Keratinocyte (primary cell): ENCODE data around the gene PDE1A. TPM values are rescaled to one million over a fixed set of nuclear protein-coding genes. Genes with fewer than 3 reads are reported as not detected.

Source experiments
- DNase-seq: peaks from one replicate; pipeline ENCODE4 v3.0.0-alpha.2; 2011; ENCODE audit warnings: low read depth, missing footprints, low spot score
- FAIRE-seq: peaks from 2 replicates; lab custom pipeline; 2011; peaks lifted over from hg19 to GRCh38; lab: Jason Lieb, UNC
- H2AFZ ChIP-seq: 2 replicates; pipeline ENCODE4 v1.6.0; 2012; ENCODE audit warnings: low read length, control low read depth, inconsistent platforms; ENCODE audit not compliant: control insufficient read depth
- H3K27ac ChIP-seq: 2 replicates; pipeline ENCODE4 v1.5.1; 2011; ENCODE audit warnings: low read length; ENCODE audit not compliant: control insufficient read depth, insufficient read depth
- H3K27me3 ChIP-seq: 3 replicates; pipeline ENCODE4 v1.6.0; 2011; ENCODE audit warnings: low read length; ENCODE audit not compliant: control insufficient read depth, insufficient read depth; ENCODE audit errors: extremely low read depth
- H3K36me3 ChIP-seq, 2 experiments: 2 replicates in 1 of 2; 3 replicates in 1 of 2; pipeline ENCODE4 v1.5.1; 2011; ENCODE audit warnings: low read length in 2 of 2, mild to moderate bottlenecking in 1 of 2; ENCODE audit not compliant: control insufficient read depth in 2 of 2, insufficient read depth in 2 of 2; ENCODE audit errors: extremely low read depth in 1 of 2
- H3K4me1 ChIP-seq: 3 replicates; pipeline ENCODE4 v1.5.1; 2011; ENCODE audit warnings: low read length; ENCODE audit not compliant: control insufficient read depth, insufficient read depth; ENCODE audit errors: extremely low read depth
- H3K4me2 ChIP-seq: 3 replicates; pipeline ENCODE4 v1.6.0; 2011; ENCODE audit warnings: low read depth, low read length; ENCODE audit not compliant: control insufficient read depth, insufficient read depth; ENCODE audit errors: extremely low read depth
- H3K4me3 ChIP-seq, 3 experiments: fragments of 200-600 bp in 1 of 3; sonication (generic) in 1 of 3; 2 replicates in 2 of 3; 3 replicates in 1 of 3; pipeline ENCODE4 v1.5.1; 2011 to 2016; ENCODE audit warnings: low read length in 3 of 3, mild to moderate bottlenecking in 3 of 3, control low read depth in 2 of 3, inconsistent platforms in 1 of 3, low read depth in 1 of 3, mixed read lengths in 1 of 3, mixed run types in 1 of 3, moderate library complexity in 1 of 3; ENCODE audit not compliant: control insufficient read depth in 2 of 3, insufficient read depth in 2 of 3; ENCODE audit errors: extremely low read depth in 1 of 3
- H3K79me2 ChIP-seq: 2 replicates; pipeline ENCODE4 v1.6.0; 2012; ENCODE audit warnings: low read length; ENCODE audit not compliant: control insufficient read depth, insufficient read depth
- H3K9ac ChIP-seq: 3 replicates; pipeline ENCODE4 v1.6.0; 2011; ENCODE audit warnings: low read length; ENCODE audit not compliant: control insufficient read depth, insufficient read depth; ENCODE audit errors: extremely low read depth
- H3K9me1 ChIP-seq: 3 replicates; pipeline ENCODE4 v1.6.0; 2011; ENCODE audit warnings: low read length; ENCODE audit not compliant: control insufficient read depth, insufficient read depth; ENCODE audit errors: extremely low read depth
- H3K9me3 ChIP-seq: 2 replicates; pipeline ENCODE4 v1.5.1; 2012; ENCODE audit warnings: low read depth, low read length; ENCODE audit not compliant: control insufficient read depth
- H4K20me1 ChIP-seq: 3 replicates; pipeline ENCODE4 v1.6.0; 2011; ENCODE audit warnings: low read length; ENCODE audit not compliant: control insufficient read depth, insufficient read depth; ENCODE audit errors: extremely low read depth
- EZH2 ChIP-seq: IDR thresholded peaks from one replicate; pipeline ENCODE4 v1.6.1; 2012; ENCODE audit warnings: inconsistent platforms, mild to moderate bottlenecking, low read length, moderate library complexity
- dilution Hi-C: fragments of 300-500 bp; cut with MboI; formaldehyde crosslinking; loops from one replicate; pipeline ENCODE4 v1.7.0; 2020; ENCODE audit warnings: low sequenced_read_pairs; ENCODE audit not compliant: extremely low pct_ligation_motif_present
- polyA plus RNA-seq, 5 experiments: library from polyadenylated mRNA; depleted of rRNA in 3 of 5; stranded (reverse) in 3 of 5; stranded (forward) in 1 of 5; unstranded in 1 of 5; fragments of >200 nt; gene quantifications; 1 replicate in 1 of 5; 2 replicates in 3 of 5; 3 replicates in 1 of 5; pipeline versions ENCODE4 v1.2.1 to v1.2.3, GENCODE V29; 2011 to 2012; ENCODE audit warnings: missing spikeins in 2 of 5, low read depth in 1 of 5, low replicate concordance in 1 of 5
- TF ChIP-seq, protein P1 (sequence below), 3 experiments: IDR thresholded peaks in 1 of 3; conservative IDR thresholded peaks in 1 of 3; optimal IDR thresholded peaks in 1 of 3; 2 replicates in 2 of 3; 3 replicates in 1 of 3; pipeline versions ENCODE3 to v1.5.1; 2011; ENCODE audit warnings: low read length in 3 of 3, mild to moderate bottlenecking in 3 of 3, moderate library complexity in 2 of 3, control low read depth in 1 of 3, inconsistent platforms in 1 of 3; ENCODE audit not compliant: insufficient read depth in 2 of 3; ENCODE audit errors: extremely low read depth in 1 of 3

Gene PDE1A
- polyA plus RNA-seq, 1 donor (not counting 4 experiments of a cell fraction or from before 2014, with no cell fraction given): 0.10 TPM

DNA sequence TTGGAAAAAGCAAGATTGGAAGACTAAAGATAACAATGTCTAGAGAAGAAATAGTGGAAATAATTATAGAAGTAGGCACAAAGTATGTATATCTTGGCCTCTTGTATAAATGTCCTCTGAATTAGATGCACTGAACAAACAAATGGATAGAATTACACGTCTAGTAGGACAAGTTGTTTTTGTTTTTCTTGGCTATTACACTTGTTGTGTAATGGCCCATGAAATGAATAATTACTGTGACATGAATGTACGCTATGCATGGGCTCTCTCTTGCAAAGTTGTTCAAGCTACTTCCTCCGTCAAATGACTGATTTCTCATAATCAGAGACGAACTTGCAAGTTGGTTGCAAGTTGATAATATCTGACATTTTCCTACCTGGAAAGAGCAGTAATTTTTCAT lies 126.2 kb downstream of the PDE1A start:
- Histone ChIP-seq H3K4me1 (no peaks in the 10 kb centered on the region), H3K27me3 (no peaks in the 10 kb centered on the region), H3K4me3 (no peak overlapping the region), H3K4me2 (no peak overlapping the region), H3K9me1 (no peaks in the 10 kb centered on the region), H3K9ac (no peak overlapping the region), H3K9me3 (no peaks in the 10 kb centered on the region), H3K79me2 (no peaks in the 10 kb centered on the region), H3K36me3 (no peaks in the 10 kb centered on the region), H2AFZ (no peak overlapping the region), H4K20me1 (no peaks in the 10 kb centered on the region), H3K27ac (no peak overlapping the region)
- DNase-seq (no peak), FAIRE-seq (no peak)
- TF ChIP-seq, protein P1, sequence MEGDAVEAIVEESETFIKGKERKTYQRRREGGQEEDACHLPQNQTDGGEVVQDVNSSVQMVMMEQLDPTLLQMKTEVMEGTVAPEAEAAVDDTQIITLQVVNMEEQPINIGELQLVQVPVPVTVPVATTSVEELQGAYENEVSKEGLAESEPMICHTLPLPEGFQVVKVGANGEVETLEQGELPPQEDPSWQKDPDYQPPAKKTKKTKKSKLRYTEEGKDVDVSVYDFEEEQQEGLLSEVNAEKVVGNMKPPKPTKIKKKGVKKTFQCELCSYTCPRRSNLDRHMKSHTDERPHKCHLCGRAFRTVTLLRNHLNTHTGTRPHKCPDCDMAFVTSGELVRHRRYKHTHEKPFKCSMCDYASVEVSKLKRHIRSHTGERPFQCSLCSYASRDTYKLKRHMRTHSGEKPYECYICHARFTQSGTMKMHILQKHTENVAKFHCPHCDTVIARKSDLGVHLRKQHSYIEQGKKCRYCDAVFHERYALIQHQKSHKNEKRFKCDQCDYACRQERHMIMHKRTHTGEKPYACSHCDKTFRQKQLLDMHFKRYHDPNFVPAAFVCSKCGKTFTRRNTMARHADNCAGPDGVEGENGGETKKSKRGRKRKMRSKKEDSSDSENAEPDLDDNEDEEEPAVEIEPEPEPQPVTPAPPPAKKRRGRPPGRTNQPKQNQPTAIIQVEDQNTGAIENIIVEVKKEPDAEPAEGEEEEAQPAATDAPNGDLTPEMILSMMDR (optimal IDR thresholded peaks at IDR 0.05 in 1 of 3, IDR thresholded peaks at IDR 0.05 in 1 of 3, conservative IDR thresholded peaks at IDR 0.05 in 1 of 3; ENCODE audit: extremely low read depth in 1 of 3, insufficient read depth in 2 of 3, low read length in 3 of 3): no peak
- no peak for TF ChIP-seq EZH2
- dilution Hi-C loops: no loop called here

DNA sequence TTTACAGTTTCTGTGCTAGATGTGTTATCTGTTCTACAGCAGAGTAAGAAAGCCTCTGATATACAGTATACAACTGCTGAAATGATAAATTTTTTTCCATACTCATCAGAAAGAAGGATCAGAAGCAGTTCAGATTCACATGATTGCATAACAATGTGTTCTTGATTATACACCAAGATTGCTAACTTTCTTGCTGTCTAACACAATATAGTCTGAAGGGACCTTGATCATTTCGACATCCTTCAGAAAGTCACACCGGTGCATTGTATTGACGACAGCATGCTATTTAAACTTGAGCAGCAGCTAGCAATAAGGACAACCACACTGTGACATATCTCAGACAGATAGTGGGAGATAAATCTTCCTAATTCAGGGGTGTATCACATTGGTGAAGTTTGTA lies 127.2 kb downstream of the PDE1A start:
- no peaks in the 10 kb centered on the region for H3K79me2 ChIP-seq
- FAIRE-seq: no peak
- TF ChIP-seq, protein P1 (optimal IDR thresholded peaks at IDR 0.05 in 1 of 3, IDR thresholded peaks at IDR 0.05 in 1 of 3, conservative IDR thresholded peaks at IDR 0.05 in 1 of 3; ENCODE audit: extremely low read depth in 1 of 3, insufficient read depth in 2 of 3, low read length in 3 of 3): no peak
- no peak for TF ChIP-seq EZH2
- no peaks in the 10 kb centered on the region for H3K9me1 ChIP-seq
- H3K4me2 ChIP-seq: no peak overlapping the region
- no peaks in the 10 kb centered on the region for H3K27me3 ChIP-seq
- H3K36me3 ChIP-seq: no peaks in the 10 kb centered on the region
- no peak overlapping the region for H2AFZ ChIP-seq
- H3K9ac ChIP-seq: no peak overlapping the region
- no peaks in the 10 kb centered on the region for H4K20me1 ChIP-seq
- dilution Hi-C loops: no loop called here
- H3K4me3 ChIP-seq: no peak overlapping the region
- H3K27ac ChIP-seq: no peak overlapping the region
- H3K4me1 ChIP-seq: no peaks in the 10 kb centered on the region
- no peak for DNase-seq
- no peaks in the 10 kb centered on the region for H3K9me3 ChIP-seq
